Upper lobe of left lung (tissue), 6 donors: ENCODE results near the gene SCYGR7. TPM values are rescaled to one million over a fixed set of nuclear protein-coding genes. Genes with fewer than 3 reads are reported as not detected.

Source experiments
- ATAC-seq, 2 donors: fragments of 200-7000 bp; cut with Tn5 transposase; one replicate each; pipeline ENCODE4 v1.9.1; 2022; ENCODE audit warnings: mild to moderate bottlenecking in 2 of 2, moderate library complexity in 2 of 2; ENCODE audit not compliant: low FRiP score in 2 of 2
- DNase-seq, 2 donors: peaks; one replicate each; pipeline ENCODE4 v3.0.0-alpha.2; 2019 to 2020
- H3K27ac ChIP-seq, 4 donors: fragments of 200-600 bp; sonication (generic); one replicate each; pipeline ENCODE4 v1.5.1; 2016 to 2019
- H3K27me3 ChIP-seq, 4 donors: fragments of 200-600 bp; sonication (generic); one replicate each; pipeline ENCODE4 v1.5.1; 2017 to 2019
- H3K36me3 ChIP-seq, 4 donors: fragments of 200-600 bp; sonication (generic); one replicate each; pipeline ENCODE4 v1.5.1; 2016 to 2019
- H3K4me1 ChIP-seq, 4 donors: fragments of 200-600 bp; sonication (generic); one replicate each; pipeline ENCODE4 v1.5.1; 2018 to 2019
- H3K4me3 ChIP-seq, 4 donors: fragments of 200-600 bp; sonication (generic); one replicate each; pipeline ENCODE4 v1.5.1; 2017 to 2019; ENCODE audit warnings: mild to moderate bottlenecking in 2 of 4, moderate library complexity in 1 of 4
- H3K9me3 ChIP-seq, 4 donors: fragments of 200-600 bp; sonication (generic); one replicate each; pipeline ENCODE4 v1.5.1; 2018 to 2019
- CTCF ChIP-seq, 6 experiments: fragments of 450-650 bp in 4 of 6; fragments of 200-600 bp in 2 of 6; sonication (generic) in 2 of 6; IDR thresholded peaks; one replicate each; pipeline ENCODE4 v1.5.1; 2016 to 2019; ENCODE audit warnings: antibody characterized with exemption in 6 of 6
- EP300 ChIP-seq, 4 donors: sonication (generic); formaldehyde crosslinking; IDR thresholded peaks; one replicate each; pipeline ENCODE4 v1.5.1; 2017; ENCODE audit warnings: antibody characterized with exemption in 4 of 4, control low read depth in 2 of 4
- POLR2A ChIP-seq, 4 donors: fragments of 450-650 bp; IDR thresholded peaks; one replicate each; pipeline ENCODE4 v1.5.1; 2016 to 2017; ENCODE audit warnings: antibody characterized with exemption in 4 of 4, mild to moderate bottlenecking in 2 of 4
- POLR2AphosphoS5 ChIP-seq, 2 donors: sonication (generic); formaldehyde crosslinking; IDR thresholded peaks; one replicate each; pipeline ENCODE4 v1.5.1; 2017; ENCODE audit warnings: antibody characterized with exemption in 2 of 2
- WGBS, 2 donors: methylation state at CpG; one replicate each; pipeline ENCODE4 v1.1.5; 2017 to 2018; 5-methylcytosine and 5-hydroxymethylcytosine counted together
- total RNA-seq, 6 donors: library from RNA; depleted of rRNA in 4 of 6; stranded (reverse); fragments of >200 nt in 4 of 6; gene quantifications; one replicate each; pipeline versions ENCODE4 v1.1.0 to v1.2.1, GENCODE V29; 2016 to 2021
- donor health status: DM: no; HTN: no; CAD: no; lungs with moderate emphysema.
- donor health status: DM: no; HTN: yes; CAD: no; lungs with severe emphysema.

The SCYGR7 gene
- total RNA-seq, 6 donors from 2014 or later, result not detected

GRCh38 chr2:227766373-227766883, 38.3 kb downstream of the SCYGR7 start:
- DNase-seq (peak; percentile 52 to 84), ATAC-seq (peak; percentile 91 to 97)
- Histone ChIP-seq H3K9me3 (no peaks in the 10 kb centered on the region), H3K4me1 (peaks cover 0 to 17% (median 7%) of the 10 kb centered on the region in 4 donors), H3K36me3 (no peaks in the 10 kb centered on the region), H3K4me3 (no peak overlapping the region), H3K27ac (no peak overlapping the region), H3K27me3 (no peaks in the 10 kb centered on the region)
- WGBS, 2 donors, result 21 to 25% methylated on average over 11 of the region's 11 CpGs
- peak; percentile 80 to 91 (median 83) for TF ChIP-seq CTCF (IDR thresholded peaks at IDR 0.05)
- TF ChIP-seq EP300 (IDR thresholded peaks at IDR 0.05), result no peak

- DNase-seq, result peak in 1 of 2 donors; percentile 76
- Histone ChIP-seq H3K27ac (no peak overlapping the region), H3K9me3 (no peaks in the 10 kb centered on the region), H3K27me3 (no peaks in the 10 kb centered on the region), H3K4me3 (no peak overlapping the region), H3K36me3 (no peaks in the 10 kb centered on the region), H3K4me1 (peaks cover 0 to 11% (median 6%) of the 10 kb centered on the region in 4 donors)
- 86 to 88% methylated on average over 8 to 18 of the region's 22 CpGs for WGBS, 2 donors
- TF ChIP-seq POLR2AphosphoS5 (IDR thresholded peaks at IDR 0.05) (no peak), EP300 (IDR thresholded peaks at IDR 0.05) (no peak), CTCF (IDR thresholded peaks at IDR 0.05) (no peak), POLR2A (IDR thresholded peaks at IDR 0.05) (no peak)
- no peak for ATAC-seq
Observed at GRCh38 chr2:227767830-227768229, 39.7 kb downstream of the SCYGR7 start.

- Histone ChIP-seq H3K27ac (no peak overlapping the region), H3K36me3 (no peaks in the 10 kb centered on the region), H3K4me3 (no peak overlapping the region), H3K4me1 (no peaks in the 10 kb centered on the region), H3K27me3 (no peaks in the 10 kb centered on the region), H3K9me3 (no peaks in the 10 kb centered on the region)
- TF ChIP-seq POLR2AphosphoS5 (IDR thresholded peaks at IDR 0.05), result no peak
- no peak for TF ChIP-seq EP300 (IDR thresholded peaks at IDR 0.05)
- no peak for TF ChIP-seq POLR2A (IDR thresholded peaks at IDR 0.05)
- TF ChIP-seq CTCF (IDR thresholded peaks at IDR 0.05), result no peak
- ATAC-seq (no peak), DNase-seq (no peak)
- WGBS, 2 donors, result 72 to 81% methylated on average over 5 of the region's 5 CpGs
Observed at GRCh38 chr2:227772197-227772661, 44.1 kb downstream of the SCYGR7 start.

DNA sequence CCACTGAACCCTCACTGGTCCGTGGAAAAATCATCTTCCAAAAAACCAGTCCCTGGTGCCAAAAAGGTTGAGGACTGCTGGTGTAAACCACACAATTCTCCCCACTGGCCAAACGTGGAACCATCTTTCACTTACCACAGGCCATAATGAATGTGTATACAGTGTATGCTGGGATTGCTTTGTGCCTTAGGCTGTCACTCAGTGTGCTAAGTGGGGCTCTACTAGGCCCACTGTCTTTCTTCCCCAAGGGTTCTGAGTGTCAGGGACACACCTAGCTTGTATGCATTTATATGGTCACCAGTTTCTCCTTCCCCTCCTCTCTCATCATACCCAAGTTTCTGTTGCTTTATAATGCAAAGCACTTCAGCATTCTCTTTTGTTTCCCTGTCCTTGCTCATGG, 44.8 kb downstream of the SCYGR7 start:
- Histone ChIP-seq H3K4me3 (no peak overlapping the region), H3K4me1 (no peaks in the 10 kb centered on the region), H3K36me3 (no peaks in the 10 kb centered on the region), H3K27me3 (no peaks in the 10 kb centered on the region), H3K9me3 (no peaks in the 10 kb centered on the region), H3K27ac (no peak overlapping the region)
- 49 to 54% methylated on average over 2 of the region's 2 CpGs for WGBS, 2 donors
- ATAC-seq (no peak), DNase-seq (no peak)
- TF ChIP-seq POLR2A (IDR thresholded peaks at IDR 0.05) (no peak), POLR2AphosphoS5 (IDR thresholded peaks at IDR 0.05) (no peak), EP300 (IDR thresholded peaks at IDR 0.05) (no peak), CTCF (IDR thresholded peaks at IDR 0.05) (no peak)

DNA sequence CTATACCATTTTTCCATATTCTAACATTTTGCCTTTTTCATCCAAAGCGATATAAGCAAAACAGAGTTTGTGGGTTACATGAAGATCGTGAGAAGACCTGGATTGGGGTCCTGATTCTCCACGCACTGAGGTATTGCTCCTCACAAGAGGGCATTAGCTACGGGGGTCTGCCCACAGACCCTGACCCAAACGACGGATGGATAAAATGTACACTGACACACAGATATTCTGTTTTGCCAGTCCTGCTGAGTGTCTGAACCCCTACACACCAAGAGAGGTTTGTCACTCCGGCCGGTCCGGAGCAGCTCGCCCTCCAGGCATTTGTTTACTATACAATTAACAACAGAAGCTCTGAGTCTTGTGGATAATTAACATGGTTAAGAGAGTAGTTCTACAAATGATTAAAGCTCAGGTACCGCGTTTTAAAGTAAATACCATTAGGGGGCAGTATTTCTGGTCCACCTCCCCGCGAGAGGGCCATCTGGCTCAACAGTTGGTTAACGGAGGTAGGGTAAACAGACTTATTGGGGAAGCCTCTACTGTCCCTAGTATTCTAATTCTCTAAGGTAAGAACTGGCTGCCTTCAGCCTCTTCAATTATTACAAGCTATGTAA, 46.0 kb downstream of the SCYGR7 start:
- DNase-seq (peak in 1 of 2 donors; percentile 33), ATAC-seq (no peak)
- 52 to 53% methylated on average over 15 of the region's 15 CpGs for WGBS, 2 donors
- H3K27me3 ChIP-seq, result no peaks in the 10 kb centered on the region
- H3K4me1 ChIP-seq, result no peaks in the 10 kb centered on the region
- TF ChIP-seq EP300 (IDR thresholded peaks at IDR 0.05), result no peak
- peak in 4 of 6 experiments; percentile 12 to 32 (median 21) for TF ChIP-seq CTCF (IDR thresholded peaks at IDR 0.05)
- no peaks in the 10 kb centered on the region for H3K36me3 ChIP-seq
- no peak overlapping the region for H3K4me3 ChIP-seq
- no peaks in the 10 kb centered on the region for H3K9me3 ChIP-seq
- H3K27ac ChIP-seq, result no peak overlapping the region
